HEK293 (cell line): ENCODE measurements around the gene TUBB4A.

Experiments used
- ATF2 ChIP-seq: fragments of 450-650 bp; formaldehyde crosslinking; IDR thresholded peaks from 2 replicates; pipeline ENCODE4 v1.5.1; 2016; ENCODE audit warnings: missing biosample characterization, missing genetic modification characterization, low read depth
- BCL11A ChIP-seq: fragments of 450-650 bp; formaldehyde crosslinking; IDR thresholded peaks from 2 replicates; pipeline ENCODE4 v1.5.1; 2016; ENCODE audit warnings: low read depth, missing biosample characterization, missing genetic modification characterization
- GLIS2 ChIP-seq: fragments of 450-650 bp; formaldehyde crosslinking; IDR thresholded peaks from 2 replicates; pipeline ENCODE4 v1.5.1; 2016; ENCODE audit warnings: missing biosample characterization, missing genetic modification characterization
- HOXC10 ChIP-seq: sonication (generic); formaldehyde crosslinking; IDR thresholded peaks from 2 replicates; pipeline ENCODE4 v1.8.1; 2023; ENCODE audit warnings: mild to moderate bottlenecking, missing genetic modification reagents
- KLF9 ChIP-seq: fragments of 450-650 bp; formaldehyde crosslinking; IDR thresholded peaks from 2 replicates; pipeline ENCODE4 v1.5.1; 2016; ENCODE audit warnings: missing biosample characterization, missing genetic modification characterization, low read depth
- PRDM1 ChIP-seq: fragments of 450-650 bp; formaldehyde crosslinking; IDR thresholded peaks from 2 replicates; pipeline ENCODE4; 2016; ENCODE audit warnings: missing biosample characterization, missing genetic modification characterization
- SP3 ChIP-seq: fragments of 450-650 bp; formaldehyde crosslinking; IDR thresholded peaks from 2 replicates; pipeline ENCODE4 v1.5.1; 2016; ENCODE audit warnings: missing biosample characterization, missing genetic modification characterization
- ZBTB49 ChIP-seq: fragments of 450-650 bp; formaldehyde crosslinking; IDR thresholded peaks from 2 replicates; pipeline ENCODE4 v1.5.1; 2016; ENCODE audit warnings: missing biosample characterization, missing genetic modification characterization, low read depth
- ZBTB6 ChIP-seq: fragments of 450-650 bp; formaldehyde crosslinking; IDR thresholded peaks from 2 replicates; pipeline ENCODE4 v1.5.1; 2017; ENCODE audit warnings: missing biosample characterization, missing genetic modification characterization
- ZBTB8A ChIP-seq: fragments of 450-650 bp; formaldehyde crosslinking; IDR thresholded peaks from 2 replicates; pipeline ENCODE4 v1.5.1; 2016; ENCODE audit warnings: missing biosample characterization, missing genetic modification characterization
- ZEB2 ChIP-seq: fragments of 450-650 bp; formaldehyde crosslinking; IDR thresholded peaks from 2 replicates; pipeline ENCODE4 v1.5.1; 2016; ENCODE audit warnings: missing biosample characterization, missing genetic modification characterization
- ZFHX2 ChIP-seq: fragments of 450-650 bp; formaldehyde crosslinking; conservative IDR thresholded peaks from 2 replicates; pipeline ENCODE4 v1.5.1; 2016; ENCODE audit warnings: missing biosample characterization, missing genetic modification characterization
- ZFP3 ChIP-seq: fragments of 450-650 bp; formaldehyde crosslinking; IDR thresholded peaks from 2 replicates; pipeline ENCODE4 v1.5.1; 2016; ENCODE audit warnings: low read depth, missing biosample characterization, missing genetic modification characterization
- ZIC2 ChIP-seq: fragments of 450-650 bp; formaldehyde crosslinking; IDR thresholded peaks from 2 replicates; pipeline ENCODE4 v1.5.1; 2016; ENCODE audit warnings: missing biosample characterization, missing genetic modification characterization
- ZNF16 ChIP-seq: fragments of 450-650 bp; formaldehyde crosslinking; IDR thresholded peaks from 2 replicates; pipeline ENCODE4 v1.5.1; 2016; ENCODE audit warnings: low read depth, missing biosample characterization, missing genetic modification characterization
- ZNF184 ChIP-seq: fragments of 450-650 bp; IDR thresholded peaks from 2 replicates; pipeline ENCODE4 v1.5.1; 2018; ENCODE audit warnings: missing biosample characterization, mild to moderate bottlenecking, missing genetic modification characterization
- ZNF248 ChIP-seq: fragments of 450-650 bp; formaldehyde crosslinking; IDR thresholded peaks from 2 replicates; pipeline ENCODE4 v1.5.1; 2017; ENCODE audit warnings: missing biosample characterization, missing genetic modification characterization
- ZNF266 ChIP-seq: fragments of 450-650 bp; formaldehyde crosslinking; IDR thresholded peaks from 2 replicates; pipeline ENCODE4 v1.5.1; 2016; ENCODE audit warnings: missing biosample characterization, missing genetic modification characterization, low read depth
- ZNF274 ChIP-seq, 2 experiments: fragments of 200-500 bp in 1 of 2; fragments of 450-650 bp in 1 of 2; sonication (Bioruptor generic) in 1 of 2; formaldehyde crosslinking in 1 of 2; IDR thresholded peaks; 2 replicates each; pipeline versions ENCODE4 v1.5.1 to v1.6.1; 2014 to 2016; ENCODE audit warnings: borderline replicate concordance in 1 of 2, inconsistent platforms in 1 of 2, low read length in 1 of 2, missing biosample characterization in 1 of 2, missing genetic modification characterization in 1 of 2
- ZNF350 ChIP-seq: fragments of 450-650 bp; formaldehyde crosslinking; IDR thresholded peaks from 2 replicates; pipeline ENCODE4 v1.5.0; 2017; ENCODE audit warnings: missing biosample characterization, mild to moderate bottlenecking, missing genetic modification characterization
- ZNF354C ChIP-seq: fragments of 450-650 bp; formaldehyde crosslinking; IDR thresholded peaks from 2 replicates; pipeline ENCODE4 v1.5.1; 2016; ENCODE audit warnings: missing biosample characterization, missing genetic modification characterization, low read depth, borderline replicate concordance
- ZNF366 ChIP-seq: fragments of 450-650 bp; formaldehyde crosslinking; conservative IDR thresholded peaks from 2 replicates; pipeline ENCODE4 v1.5.1; 2016; ENCODE audit warnings: missing biosample characterization, missing genetic modification characterization
- ZNF416 ChIP-seq: fragments of 450-650 bp; formaldehyde crosslinking; IDR thresholded peaks from 2 replicates; pipeline ENCODE4 v1.5.1; 2016; ENCODE audit warnings: missing biosample characterization, missing genetic modification characterization
- ZNF426 ChIP-seq: fragments of 450-650 bp; formaldehyde crosslinking; IDR thresholded peaks from 2 replicates; pipeline ENCODE4 v1.5.1; 2017; ENCODE audit warnings: missing biosample characterization, missing genetic modification characterization, mild to moderate bottlenecking, inconsistent platforms, moderate library complexity
- ZNF48 ChIP-seq: fragments of 450-650 bp; formaldehyde crosslinking; IDR thresholded peaks from 2 replicates; pipeline ENCODE4 v1.5.1; 2016; ENCODE audit warnings: missing biosample characterization, missing genetic modification characterization
- ZNF501 ChIP-seq: fragments of 450-650 bp; formaldehyde crosslinking; IDR thresholded peaks from 2 replicates; pipeline ENCODE4 v1.5.1; 2016; ENCODE audit warnings: missing biosample characterization, missing genetic modification characterization
- ZNF561 ChIP-seq: fragments of 450-650 bp; IDR thresholded peaks from 2 replicates; pipeline ENCODE4 v1.5.1; 2018; ENCODE audit warnings: missing biosample characterization, missing genetic modification characterization, borderline replicate concordance
- ZNF596 ChIP-seq: fragments of 450-650 bp; IDR thresholded peaks from 2 replicates; pipeline ENCODE4 v1.5.0; 2018; ENCODE audit warnings: missing biosample characterization, mild to moderate bottlenecking, missing genetic modification characterization, moderate library complexity
- ZNF629 ChIP-seq: fragments of 450-650 bp; formaldehyde crosslinking; IDR thresholded peaks from 2 replicates; pipeline ENCODE4 v1.5.1; 2017; ENCODE audit warnings: missing biosample characterization, missing genetic modification characterization
- ZNF639 ChIP-seq: fragments of 450-650 bp; formaldehyde crosslinking; IDR thresholded peaks from 2 replicates; pipeline ENCODE4 v1.5.1; 2016; ENCODE audit warnings: missing biosample characterization, missing genetic modification characterization
- ZNF660 ChIP-seq: fragments of 450-650 bp; IDR thresholded peaks from 2 replicates; pipeline ENCODE4 v1.5.1; 2018; ENCODE audit warnings: missing biosample characterization, mild to moderate bottlenecking, missing genetic modification characterization
- ZNF701 ChIP-seq: fragments of 450-650 bp; formaldehyde crosslinking; IDR thresholded peaks from 2 replicates; pipeline ENCODE4 v1.5.1; 2016; ENCODE audit warnings: missing biosample characterization, missing genetic modification characterization
- ZNF704 ChIP-seq: fragments of 450-650 bp; formaldehyde crosslinking; IDR thresholded peaks from 2 replicates; pipeline ENCODE4 v1.5.1; 2016; ENCODE audit warnings: missing biosample characterization, missing genetic modification characterization
- ZXDB ChIP-seq: fragments of 450-650 bp; formaldehyde crosslinking; IDR thresholded peaks from 2 replicates; pipeline ENCODE4 v1.5.1; 2016; ENCODE audit warnings: missing biosample characterization, missing genetic modification characterization

TUBB4A gene

GRCh38 chr19:6530386-6531162 is 28.5 kb upstream of the TUBB4A start, which contains the start of gene TNFSF9 (continued):
- peak; percentile 97 for TF ChIP-seq ZNF366 (tag by site-specific recombination)
- TF ChIP-seq ZBTB8A (tag by site-specific recombination) = peak; percentile 72
- no peak for TF ChIP-seq ZFP3 (tag by site-specific recombination)
- TF ChIP-seq SP3 (tag by site-specific recombination) = peak; percentile 97
- no peak for TF ChIP-seq ZNF16
- no peak for TF ChIP-seq ATF2
- no peak for TF ChIP-seq ZIC2 (tag by site-specific recombination)
- TF ChIP-seq PRDM1 (tag by site-specific recombination) = peak; percentile 99
- TF ChIP-seq ZNF426 (tag by site-specific recombination) = no peak
- TF ChIP-seq ZNF704 (tag by site-specific recombination) = no peak
- no peak for TF ChIP-seq ZNF561 (tag by site-specific recombination)
- no peak for TF ChIP-seq ZNF501 (tag by site-specific recombination)
- TF ChIP-seq ZNF639 = peak; percentile 71; the same call in 1 of the 2 replicates
- TF ChIP-seq ZEB2 (tag by site-specific recombination) = no peak; the same call in 1 of the 2 replicates
- TF ChIP-seq ZNF660 (tag by site-specific recombination) = no peak
- 0 out of 2 replicates have a peak, but pooled peaks have one; percentile 12 for TF ChIP-seq ZNF266 (tag by site-specific recombination)
- TF ChIP-seq ZNF48 = peak; percentile 97
- TF ChIP-seq ZNF350 (tag by site-specific recombination) = no peak
- no peak for TF ChIP-seq ZNF184 (tag by site-specific recombination)
- no peak for TF ChIP-seq ZNF701 (tag by site-specific recombination)
- TF ChIP-seq ZNF274 (IDR thresholded peaks at IDR 0.05; ENCODE audit: low read length) = no peak
- peak; percentile 35; the same call in 1 of the 2 replicates for TF ChIP-seq ZNF274 (tag by site-specific recombination; IDR thresholded peaks at IDR 0.05; ENCODE audit: borderline replicate concordance)
- TF ChIP-seq ZBTB49 (tag by site-specific recombination) = no peak
- peak; percentile 54 for TF ChIP-seq ZXDB (tag by site-specific recombination)
- no peak for TF ChIP-seq GLIS2 (tag by site-specific recombination)
- peak; percentile 88 for TF ChIP-seq ZNF629 (tag by site-specific recombination)
- TF ChIP-seq ZNF354C (tag by site-specific recombination) = no peak
- no peak for TF ChIP-seq ZNF416
- peak; percentile 33; the same call in 1 of the 2 replicates for TF ChIP-seq ZNF596 (tag by site-specific recombination)
- 0 out of 2 replicates have a peak, but pooled peaks have one; percentile 81 for TF ChIP-seq HOXC10 (CRISPR knock-in tag)
- TF ChIP-seq ZBTB6 (tag by site-specific recombination) = peak; percentile 99
- TF ChIP-seq KLF9 = peak; percentile 99
- TF ChIP-seq ZNF248 (tag by site-specific recombination) = peak; percentile 82; the same call in 1 of the 2 replicates
- TF ChIP-seq ZFHX2 (tag by site-specific recombination) = peak; percentile 21; the same call in 1 of the 2 replicates
- TF ChIP-seq BCL11A = no peak
